GM23338 (cell line): Measurements from ENCODE around the gene FAM20A. TPM values are rescaled to one million over a fixed set of nuclear protein-coding genes. Genes with fewer than 3 reads are reported as not detected.
A peak's percentile ranks its signal among the peaks of the same experiment; 100 is the strongest.

Source experiments
- ATAC-seq: fragments of 200-7000 bp; cut with Tn5 transposase; 3 replicates; pipeline ENCODE4 v1.9.1; 2020
- DNase-seq: peaks from one replicate; pipeline ENCODE4 v3.0.0-alpha.2; 2015; ENCODE audit warnings: low spot score
- H2AFZ ChIP-seq: fragments of 200-600 bp; sonication (generic); 2 replicates; pipeline ENCODE4 v1.8.0; 2016; ENCODE audit warnings: antibody characterized with exemption, mild to moderate bottlenecking, moderate library complexity
- H3F3A ChIP-seq: fragments of 200-600 bp; sonication (generic); replicated peaks from 2 replicates; pipeline ENCODE4 v1.8.0; 2017; ENCODE audit warnings: antibody characterized with exemption, mixed run types, low read depth
- H3K27ac ChIP-seq: fragments of 200-600 bp; sonication (generic); 2 replicates; pipeline ENCODE4 v1.6.1; 2016; ENCODE audit warnings: low read depth
- H3K27me3 ChIP-seq: fragments of 200-600 bp; sonication (generic); 2 replicates; pipeline ENCODE4 v1.8.0; 2016; ENCODE audit warnings: mild to moderate bottlenecking, mixed run types, moderate library complexity; ENCODE audit not compliant: insufficient read depth
- H3K36me3 ChIP-seq: fragments of 200-600 bp; sonication (generic); 2 replicates; pipeline ENCODE4 v1.8.0; 2016; ENCODE audit warnings: mild to moderate bottlenecking; ENCODE audit not compliant: insufficient read depth
- H3K4me1 ChIP-seq: fragments of 200-600 bp; sonication (generic); 2 replicates; pipeline ENCODE4 v1.8.0; 2016; ENCODE audit warnings: mild to moderate bottlenecking, moderate library complexity; ENCODE audit not compliant: insufficient read depth
- H3K4me2 ChIP-seq: fragments of 200-600 bp; sonication (generic); 2 replicates; pipeline ENCODE4 v1.7.1; 2017; ENCODE audit warnings: mixed run types
- H3K4me3 ChIP-seq: fragments of 200-600 bp; sonication (generic); 2 replicates; pipeline ENCODE4 v1.6.1; 2016; ENCODE audit warnings: mixed run types
- H3K79me2 ChIP-seq: fragments of 200-600 bp; sonication (generic); replicated peaks from 2 replicates; pipeline ENCODE4 v1.8.0; 2017; ENCODE audit warnings: mild to moderate bottlenecking; ENCODE audit not compliant: insufficient read depth
- H3K9me2 ChIP-seq: fragments of 200-600 bp; sonication (generic); 2 replicates; pipeline ENCODE4 v1.8.0; 2017; ENCODE audit not compliant: insufficient read depth
- H4K20me1 ChIP-seq: fragments of 200-600 bp; sonication (generic); replicated peaks from 2 replicates; pipeline ENCODE4 v1.8.0; 2017; ENCODE audit warnings: mild to moderate bottlenecking; ENCODE audit not compliant: insufficient read depth
- H3K27ac Mint-ChIP-seq: 2 replicates; pipeline ENCODE4 v1.8.0; 2020; ENCODE audit warnings: inconsistent platforms, mild to moderate bottlenecking, moderate library complexity, mixed read lengths
- H3K27me3 Mint-ChIP-seq: 3 replicates; pipeline ENCODE4 v1.8.0; 2022; ENCODE audit warnings: low read depth, mild to moderate bottlenecking, moderate library complexity, mixed read lengths, inconsistent platforms; ENCODE audit not compliant: insufficient read depth, poor library complexity
- H3K36me3 Mint-ChIP-seq: 3 replicates; pipeline ENCODE4 v1.8.0; 2021; ENCODE audit warnings: low read depth, mild to moderate bottlenecking, inconsistent platforms, moderate library complexity, mixed read lengths
- H3K4me1 Mint-ChIP-seq: 3 replicates; pipeline ENCODE4 v1.8.0; 2020; ENCODE audit warnings: mild to moderate bottlenecking, inconsistent platforms, mixed read lengths
- H3K4me3 Mint-ChIP-seq: 3 replicates; pipeline ENCODE4 v1.8.0; 2021; ENCODE audit warnings: moderate library complexity, mild to moderate bottlenecking, inconsistent platforms, mixed read lengths
- H3K9me3 Mint-ChIP-seq: 3 replicates; pipeline ENCODE4 v1.8.0; 2020; ENCODE audit warnings: moderate library complexity, mild to moderate bottlenecking, inconsistent platforms, mixed read lengths
- CREB1 ChIP-seq: fragments of 250-450 bp; sonication (Bioruptor Pico); IDR thresholded peaks from 2 replicates; pipeline ENCODE4 v1.5.0; 2020; ENCODE audit warnings: low read depth, mild to moderate bottlenecking, moderate library complexity
- EZH2phosphoT487 ChIP-seq: fragments of 200-600 bp; sonication (generic); IDR thresholded peaks from one replicate; pipeline ENCODE4 v1.8.1; 2018; ENCODE audit warnings: antibody characterized with exemption; ENCODE audit not compliant: unreplicated experiment
- POLR2AphosphoS5 ChIP-seq: IDR thresholded peaks from 2 replicates; pipeline ENCODE4 v1.6.1; 2016; ENCODE audit warnings: antibody characterized with exemption, low read depth
- REST ChIP-seq: IDR thresholded peaks from one replicate; pipeline ENCODE4 v1.6.1; 2018; ENCODE audit warnings: antibody characterized with exemption; ENCODE audit not compliant: unreplicated experiment
- ZNF462 ChIP-seq: fragments of 250-450 bp; sonication (Bioruptor Pico); IDR thresholded peaks from 2 replicates; pipeline ENCODE4 v1.5.0; 2020; ENCODE audit warnings: mild to moderate bottlenecking, moderate library complexity
- polyA plus RNA-seq: library from polyadenylated mRNA; unstranded; fragments of >200 nt; fragmentation: Nextera tagmentation; extraction: Ambion mirVana; gene quantifications from 2 replicates; pipeline ENCODE4 v1.2.1, GENCODE V29; 2016
- total RNA-seq: library from RNA; depleted of rRNA; stranded (reverse); fragments of >200 nt; shearing (Covaris generic); gene quantifications from 2 replicates; pipeline ENCODE4 v1.2.3, GENCODE V29; 2014

The FAM20A gene
- total and polyA plus RNA-seq, 2 experiments from 2014 or later = 1.3 to 1.6 TPM

GRCh38 chr17:68512247-68512959, 88.8 kb downstream of the FAM20A start, which contains the start of gene PRKAR1A:
Gene PRKAR1A, plus strand, starts transcription at chr17:68512430. Its CDS starts 2,970 bp downstream, at chr17:68515400.
- peaks cover 48% of the 10 kb centered on the region for H3K79me2 ChIP-seq
- Mint-ChIP-seq H3K27ac (peak within 1 kb of the TSS; percentile 98), H3K27me3 (peaks cover 8% of the 10 kb centered on the region), H3K36me3 (peaks cover 26% of the 10 kb centered on the region), H3K4me1 (peaks cover 27% of the 10 kb centered on the region), H3K9me3 (peaks cover 9% of the 10 kb centered on the region), H3K4me3 (peak within 1 kb of the TSS; percentile 97)
- ATAC-seq (peak; percentile 84), DNase-seq (peak; percentile 98)
- H3K9me2 ChIP-seq = no peaks in the 10 kb centered on the region
- peaks cover 18% of the 10 kb centered on the region for H4K20me1 ChIP-seq
- H3K4me1 ChIP-seq = peaks cover 26% of the 10 kb centered on the region
- TF ChIP-seq EZH2phosphoT487 (no peak), ZNF462 (CRISPR knock-in tag) (no peak), POLR2AphosphoS5 (peak; percentile 73), REST (no peak), CREB1 (CRISPR knock-in tag) (peak; percentile 81)
- H3K4me3 ChIP-seq = peak within 1 kb of the TSS; percentile 91
- H3K27me3 ChIP-seq = no peaks in the 10 kb centered on the region
- H3F3A ChIP-seq = 0 out of 2 replicates have a peak, but pooled peaks cover 3% of the 10 kb centered on the region
- H3K27ac ChIP-seq = peak within 1 kb of the TSS; percentile 97
- peak within 1 kb of the TSS; percentile 99 for H2AFZ ChIP-seq
- peaks cover 23% of the 10 kb centered on the region; the same call in 1 of the 2 replicates for H3K36me3 ChIP-seq
- H3K4me2 ChIP-seq = peak within 1 kb of the TSS; percentile 93
